SK-N-SH treated with all-trans-retinoic acid at 6 μM for 48 hours (cell line): ENCODE measurements around the gene USF3.

Source experiments
- ATAC-seq: fragments of 200-7000 bp; cut with Tn5 transposase; 3 replicates; pipeline ENCODE4 v1.9.1; 2020; ENCODE audit warnings: mild to moderate bottlenecking, moderate library complexity
- ARNTL ChIP-seq: fragments of 450-650 bp; formaldehyde crosslinking; IDR thresholded peaks from 2 replicates; pipeline ENCODE4 v1.5.0; 2020; ENCODE audit warnings: low read depth, mild to moderate bottlenecking, moderate library complexity, borderline replicate concordance
- BACH2 ChIP-seq: fragments of 250-450 bp; sonication (Bioruptor Pico); IDR thresholded peaks from 2 replicates; pipeline ENCODE4 v1.9.0; 2021; ENCODE audit warnings: mild to moderate bottlenecking, borderline replicate concordance
- CSDC2 ChIP-seq: fragments of 250-450 bp; sonication (Bioruptor Pico); IDR thresholded peaks from 2 replicates; pipeline ENCODE4 v1.5.0; 2020; ENCODE audit warnings: mild to moderate bottlenecking, moderate library complexity
- ESRRG ChIP-seq: fragments of 250-450 bp; sonication (Bioruptor Pico); IDR thresholded peaks from 2 replicates; pipeline ENCODE4 v1.6.1; 2021; ENCODE audit warnings: mild to moderate bottlenecking
- GLIS3 ChIP-seq: fragments of 250-450 bp; sonication (Bioruptor Pico); IDR thresholded peaks from 2 replicates; pipeline ENCODE4 v1.5.0; 2020; ENCODE audit warnings: mild to moderate bottlenecking, moderate library complexity
- ISL1 ChIP-seq: fragments of 250-450 bp; sonication (Bioruptor Pico); IDR thresholded peaks from 2 replicates; pipeline ENCODE4 v2.1.2; 2022; ENCODE audit warnings: mild to moderate bottlenecking, moderate library complexity
- OSR1 ChIP-seq: fragments of 250-450 bp; sonication (Bioruptor Pico); IDR thresholded peaks from 2 replicates; pipeline ENCODE4 v1.8.0; 2022; ENCODE audit warnings: moderate library complexity, mild to moderate bottlenecking, inconsistent platforms
- POU6F1 ChIP-seq: fragments of 250-450 bp; sonication (Bioruptor Pico); IDR thresholded peaks from 2 replicates; pipeline ENCODE4 v1.8.0; 2021; ENCODE audit warnings: low read depth, mild to moderate bottlenecking, moderate library complexity, borderline replicate concordance
- PPARA ChIP-seq: fragments of 250-450 bp; sonication (Bioruptor Pico); IDR thresholded peaks from 2 replicates; pipeline ENCODE4 v1.5.0; 2020; ENCODE audit warnings: mild to moderate bottlenecking, borderline replicate concordance
- RARB ChIP-seq: fragments of 250-450 bp; sonication (Bioruptor Pico); IDR thresholded peaks from 2 replicates; pipeline ENCODE4 v1.8.0; 2021; ENCODE audit warnings: mild to moderate bottlenecking, moderate library complexity
- TCF4 ChIP-seq: fragments of 250-450 bp; sonication (Bioruptor Pico); IDR thresholded peaks from 2 replicates; pipeline ENCODE4 v1.8.0; 2021; ENCODE audit warnings: mild to moderate bottlenecking, moderate library complexity, borderline replicate concordance
- ZC3H10 ChIP-seq: fragments of 250-450 bp; sonication (Bioruptor Pico); IDR thresholded peaks from 2 replicates; pipeline ENCODE4 v1.5.1; 2021; ENCODE audit warnings: mild to moderate bottlenecking, moderate library complexity
- ZFP3 ChIP-seq: fragments of 250-450 bp; sonication (Bioruptor Pico); IDR thresholded peaks from 2 replicates; pipeline ENCODE4 v1.5.0; 2020; ENCODE audit warnings: mild to moderate bottlenecking, moderate library complexity
- ZFP30 ChIP-seq: fragments of 450-650 bp; formaldehyde crosslinking; IDR thresholded peaks from 2 replicates; pipeline ENCODE4 v1.5.0; 2022; ENCODE audit warnings: mild to moderate bottlenecking, moderate library complexity
- ZNF70 ChIP-seq: fragments of 450-650 bp; formaldehyde crosslinking; IDR thresholded peaks from 2 replicates; pipeline ENCODE4 v1.5.0; 2020; ENCODE audit warnings: mild to moderate bottlenecking, moderate library complexity
- ZNF8 ChIP-seq: fragments of 450-650 bp; formaldehyde crosslinking; IDR thresholded peaks from 2 replicates; pipeline ENCODE4 v1.5.0; 2020; ENCODE audit warnings: mild to moderate bottlenecking, moderate library complexity
- TF ChIP-seq, protein P1 (sequence below): fragments of 250-450 bp; sonication (Bioruptor Pico); IDR thresholded peaks from 2 replicates; pipeline ENCODE4 v1.5.1; 2021; ENCODE audit warnings: mild to moderate bottlenecking, moderate library complexity
- TF ChIP-seq, protein P2 (sequence below): fragments of 250-450 bp; sonication (Bioruptor Pico); IDR thresholded peaks from 2 replicates; pipeline ENCODE4 v1.5.1; 2020; ENCODE audit warnings: low read depth, mild to moderate bottlenecking, moderate library complexity
- TF ChIP-seq, protein P3 (sequence below): fragments of 250-450 bp; sonication (Bioruptor Pico); IDR thresholded peaks from 2 replicates; pipeline ENCODE4 v1.8.0; 2020; ENCODE audit warnings: mild to moderate bottlenecking, moderate library complexity, borderline replicate concordance
- TF ChIP-seq, protein P4 (sequence below): fragments of 250-450 bp; sonication (Bioruptor Pico); IDR thresholded peaks from 2 replicates; pipeline ENCODE4 v1.5.0; 2020; ENCODE audit warnings: mild to moderate bottlenecking, moderate library complexity

The USF3 gene

DNA sequence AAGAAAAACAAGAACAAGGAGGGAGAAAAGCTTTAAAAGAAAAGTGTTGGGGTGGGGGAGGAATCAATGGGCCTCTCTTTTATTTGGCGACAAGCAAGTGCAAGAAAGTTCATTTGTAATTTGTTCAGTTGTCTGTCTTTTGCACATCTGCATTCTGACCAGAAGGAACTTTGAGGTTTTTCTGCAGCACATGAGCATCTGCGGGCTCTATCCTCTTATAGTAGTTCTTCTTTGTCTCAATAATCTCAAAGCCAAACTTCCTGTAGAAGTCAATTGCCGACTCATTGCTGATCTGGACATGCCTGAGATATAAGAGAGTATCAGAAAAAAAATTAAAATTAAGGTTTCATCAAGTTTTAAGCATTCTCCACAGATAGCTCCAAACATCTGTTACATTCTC, 25.2 kb upstream of the USF3 start:
- ATAC-seq: no peak

DNA sequence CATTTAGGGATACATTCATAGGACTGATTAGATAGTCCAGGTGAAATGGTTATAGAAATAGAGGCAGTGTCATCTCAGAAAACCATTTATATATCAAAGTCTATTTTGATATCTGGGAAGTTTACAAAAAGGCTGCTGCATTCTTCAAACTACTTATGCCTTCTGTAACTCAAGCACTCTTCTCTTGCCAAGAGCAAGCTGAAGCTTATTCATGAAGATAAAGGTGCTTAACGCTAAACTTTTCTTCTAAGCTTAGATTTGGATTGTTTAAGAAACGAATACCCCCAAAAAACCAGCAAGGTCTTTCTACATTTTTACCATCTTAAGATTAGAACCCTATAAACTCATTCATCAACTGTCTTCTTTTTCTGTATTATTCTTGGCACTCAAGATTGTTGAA, 23.3 kb upstream of the USF3 start:
- TF ChIP-seq OSR1 (CRISPR knock-in tag): no peak
- TF ChIP-seq, protein P1, sequence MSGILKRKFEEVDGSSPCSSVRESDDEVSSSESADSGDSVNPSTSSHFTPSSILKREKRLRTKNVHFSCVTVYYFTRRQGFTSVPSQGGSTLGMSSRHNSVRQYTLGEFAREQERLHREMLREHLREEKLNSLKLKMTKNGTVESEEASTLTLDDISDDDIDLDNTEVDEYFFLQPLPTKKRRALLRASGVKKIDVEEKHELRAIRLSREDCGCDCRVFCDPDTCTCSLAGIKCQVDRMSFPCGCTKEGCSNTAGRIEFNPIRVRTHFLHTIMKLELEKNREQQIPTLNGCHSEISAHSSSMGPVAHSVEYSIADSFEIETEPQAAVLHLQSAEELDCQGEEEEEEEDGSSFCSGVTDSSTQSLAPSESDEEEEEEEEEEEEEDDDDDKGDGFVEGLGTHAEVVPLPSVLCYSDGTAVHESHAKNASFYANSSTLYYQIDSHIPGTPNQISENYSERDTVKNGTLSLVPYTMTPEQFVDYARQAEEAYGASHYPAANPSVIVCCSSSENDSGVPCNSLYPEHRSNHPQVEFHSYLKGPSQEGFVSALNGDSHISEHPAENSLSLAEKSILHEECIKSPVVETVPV (CRISPR knock-in tag): no peak
- TF ChIP-seq BACH2: no peak
- TF ChIP-seq POU6F1 (CRISPR knock-in tag): no peak
- no peak for TF ChIP-seq TCF4 (CRISPR knock-in tag)
- no peak for TF ChIP-seq ZFP30 (CRISPR knock-in tag)
- TF ChIP-seq, protein P2, sequence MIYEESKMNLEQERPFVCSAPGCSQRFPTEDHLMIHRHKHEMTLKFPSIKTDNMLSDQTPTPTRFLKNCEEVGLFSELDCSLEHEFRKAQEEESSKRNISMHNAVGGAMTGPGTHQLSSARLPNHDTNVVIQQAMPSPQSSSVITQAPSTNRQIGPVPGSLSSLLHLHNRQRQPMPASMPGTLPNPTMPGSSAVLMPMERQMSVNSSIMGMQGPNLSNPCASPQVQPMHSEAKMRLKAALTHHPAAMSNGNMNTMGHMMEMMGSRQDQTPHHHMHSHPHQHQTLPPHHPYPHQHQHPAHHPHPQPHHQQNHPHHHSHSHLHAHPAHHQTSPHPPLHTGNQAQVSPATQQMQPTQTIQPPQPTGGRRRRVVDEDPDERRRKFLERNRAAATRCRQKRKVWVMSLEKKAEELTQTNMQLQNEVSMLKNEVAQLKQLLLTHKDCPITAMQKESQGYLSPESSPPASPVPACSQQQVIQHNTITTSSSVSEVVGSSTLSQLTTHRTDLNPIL: no peak
- no peak for TF ChIP-seq GLIS3 (CRISPR knock-in tag)
- TF ChIP-seq ZC3H10 (CRISPR knock-in tag): no peak
- no peak for TF ChIP-seq ARNTL (CRISPR knock-in tag)
- no peak for TF ChIP-seq ZNF8 (CRISPR knock-in tag)
- no peak for ATAC-seq

More for the DNA sequence above, 25.2 kb upstream of the USF3 start:
- no peak for TF ChIP-seq ZC3H10 (CRISPR knock-in tag)
- no peak for TF ChIP-seq RARB (CRISPR knock-in tag)
- no peak for TF ChIP-seq ZFP3 (CRISPR knock-in tag)
- TF ChIP-seq, protein P3, sequence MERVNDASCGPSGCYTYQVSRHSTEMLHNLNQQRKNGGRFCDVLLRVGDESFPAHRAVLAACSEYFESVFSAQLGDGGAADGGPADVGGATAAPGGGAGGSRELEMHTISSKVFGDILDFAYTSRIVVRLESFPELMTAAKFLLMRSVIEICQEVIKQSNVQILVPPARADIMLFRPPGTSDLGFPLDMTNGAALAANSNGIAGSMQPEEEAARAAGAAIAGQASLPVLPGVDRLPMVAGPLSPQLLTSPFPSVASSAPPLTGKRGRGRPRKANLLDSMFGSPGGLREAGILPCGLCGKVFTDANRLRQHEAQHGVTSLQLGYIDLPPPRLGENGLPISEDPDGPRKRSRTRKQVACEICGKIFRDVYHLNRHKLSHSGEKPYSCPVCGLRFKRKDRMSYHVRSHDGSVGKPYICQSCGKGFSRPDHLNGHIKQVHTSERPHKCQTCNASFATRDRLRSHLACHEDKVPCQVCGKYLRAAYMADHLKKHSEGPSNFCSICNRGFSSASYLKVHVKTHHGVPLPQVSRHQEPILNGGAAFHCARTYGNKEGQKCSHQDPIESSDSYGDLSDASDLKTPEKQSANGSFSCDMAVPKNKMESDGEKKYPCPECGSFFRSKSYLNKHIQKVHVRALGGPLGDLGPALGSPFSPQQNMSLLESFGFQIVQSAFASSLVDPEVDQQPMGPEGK: no peak
- TF ChIP-seq ESRRG (CRISPR knock-in tag): no peak
- TF ChIP-seq ZNF70: no peak
- TF ChIP-seq CSDC2 (CRISPR knock-in tag): no peak
- TF ChIP-seq ISL1 (CRISPR knock-in tag): no peak
- TF ChIP-seq, protein P4, sequence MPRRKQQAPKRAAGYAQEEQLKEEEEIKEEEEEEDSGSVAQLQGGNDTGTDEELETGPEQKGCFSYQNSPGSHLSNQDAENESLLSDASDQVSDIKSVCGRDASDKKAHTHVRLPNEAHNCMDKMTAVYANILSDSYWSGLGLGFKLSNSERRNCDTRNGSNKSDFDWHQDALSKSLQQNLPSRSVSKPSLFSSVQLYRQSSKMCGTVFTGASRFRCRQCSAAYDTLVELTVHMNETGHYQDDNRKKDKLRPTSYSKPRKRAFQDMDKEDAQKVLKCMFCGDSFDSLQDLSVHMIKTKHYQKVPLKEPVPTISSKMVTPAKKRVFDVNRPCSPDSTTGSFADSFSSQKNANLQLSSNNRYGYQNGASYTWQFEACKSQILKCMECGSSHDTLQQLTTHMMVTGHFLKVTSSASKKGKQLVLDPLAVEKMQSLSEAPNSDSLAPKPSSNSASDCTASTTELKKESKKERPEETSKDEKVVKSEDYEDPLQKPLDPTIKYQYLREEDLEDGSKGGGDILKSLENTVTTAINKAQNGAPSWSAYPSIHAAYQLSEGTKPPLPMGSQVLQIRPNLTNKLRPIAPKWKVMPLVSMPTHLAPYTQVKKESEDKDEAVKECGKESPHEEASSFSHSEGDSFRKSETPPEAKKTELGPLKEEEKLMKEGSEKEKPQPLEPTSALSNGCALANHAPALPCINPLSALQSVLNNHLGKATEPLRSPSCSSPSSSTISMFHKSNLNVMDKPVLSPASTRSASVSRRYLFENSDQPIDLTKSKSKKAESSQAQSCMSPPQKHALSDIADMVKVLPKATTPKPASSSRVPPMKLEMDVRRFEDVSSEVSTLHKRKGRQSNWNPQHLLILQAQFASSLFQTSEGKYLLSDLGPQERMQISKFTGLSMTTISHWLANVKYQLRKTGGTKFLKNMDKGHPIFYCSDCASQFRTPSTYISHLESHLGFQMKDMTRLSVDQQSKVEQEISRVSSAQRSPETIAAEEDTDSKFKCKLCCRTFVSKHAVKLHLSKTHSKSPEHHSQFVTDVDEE (CRISPR knock-in tag): no peak

- ATAC-seq: no peak
- TF ChIP-seq ZFP30 (CRISPR knock-in tag): no peak
- TF ChIP-seq ARNTL (CRISPR knock-in tag): no peak
- TF ChIP-seq, protein P4 (CRISPR knock-in tag): no peak
- no peak for TF ChIP-seq ISL1 (CRISPR knock-in tag)
- no peak for TF ChIP-seq TCF4 (CRISPR knock-in tag)
- no peak for TF ChIP-seq PPARA (CRISPR knock-in tag)
- no peak for TF ChIP-seq ZNF70
- no peak for TF ChIP-seq ZC3H10 (CRISPR knock-in tag)
- TF ChIP-seq, all 23 proteins: peak for 0
Observed at GRCh38 chr3:113719294-113719693, 22.9 kb upstream of the USF3 start.
